HEK293T (cell line): ENCODE results near the gene HRG.

Experiments
- BHLHE40 ChIP-seq: fragments of 450-650 bp; IDR thresholded peaks from 2 replicates; pipeline ENCODE4 v1.6.1; 2016; ENCODE audit warnings: mild to moderate bottlenecking, moderate library complexity, borderline replicate concordance
- CTBP1 ChIP-seq: fragments of 450-650 bp; IDR thresholded peaks from 2 replicates; pipeline ENCODE4 v1.6.1; 2016; ENCODE audit warnings: borderline replicate concordance
- ELF4 ChIP-seq: fragments of 450-650 bp; IDR thresholded peaks from 2 replicates; pipeline ENCODE4 v1.6.1; 2017; ENCODE audit warnings: antibody characterized with exemption
- FOXK2 ChIP-seq: fragments of 450-650 bp; IDR thresholded peaks from 2 replicates; pipeline ENCODE4 v1.6.1; 2016; ENCODE audit warnings: mild to moderate bottlenecking
- FOXM1 ChIP-seq: fragments of 450-650 bp; IDR thresholded peaks from 2 replicates; pipeline ENCODE4 v1.6.1; 2017; ENCODE audit warnings: mild to moderate bottlenecking, borderline replicate concordance
- HDGF ChIP-seq: fragments of 450-650 bp; IDR thresholded peaks from 2 replicates; pipeline ENCODE4 v1.6.1; 2017; ENCODE audit warnings: antibody characterized with exemption, borderline replicate concordance
- LEF1 ChIP-seq: fragments of 450-650 bp; IDR thresholded peaks from 2 replicates; pipeline ENCODE4 v1.6.1; 2017; ENCODE audit warnings: mild to moderate bottlenecking, borderline replicate concordance
- NFRKB ChIP-seq: fragments of 450-650 bp; IDR thresholded peaks from 2 replicates; pipeline ENCODE4 v1.6.1; 2016; ENCODE audit warnings: mild to moderate bottlenecking, moderate library complexity
- SP1 ChIP-seq: fragments of 450-650 bp; IDR thresholded peaks from 2 replicates; pipeline ENCODE4 v1.6.1; 2017
- TARDBP ChIP-seq: fragments of 450-650 bp; IDR thresholded peaks from 2 replicates; pipeline ENCODE4 v1.6.1; 2016
- ZNF384 ChIP-seq: fragments of 450-650 bp; IDR thresholded peaks from 2 replicates; pipeline ENCODE4 v1.6.1; 2016

GRCh38 chr3:186642014-186642413 lies 23.8 kb upstream of the HRG start:
- TF ChIP-seq HDGF = no peak
- no peak for TF ChIP-seq NFRKB
- TF ChIP-seq SP1 = no peak
- TF ChIP-seq BHLHE40 = no peak
- TF ChIP-seq FOXM1 = no peak
- TF ChIP-seq ELF4 = no peak
- TF ChIP-seq CTBP1 = no peak
- TF ChIP-seq TARDBP = no peak
- TF ChIP-seq ZNF384 = no peak
- TF ChIP-seq LEF1 = no peak
- TF ChIP-seq FOXK2 = no peak
